DMS79 (cell line): ENCODE measurements around the gene BCL6.

Source experiments
- DNase-seq: peaks from one replicate; lab custom pipeline; 2025; lab: John Stamatoyannopoulos, UW

BCL6 gene

GRCh38 chr3:187759601-187760000 is 14.3 kb upstream of the BCL6 start:
- no peak for DNase-seq

- DNase-seq, result no peak
Observed at GRCh38 chr3:187758318-187758955, 13.2 kb upstream of the BCL6 start.

- DNase-seq, result no peak
Observed at GRCh38 chr3:187753516-187753915, 8.2 kb upstream of the BCL6 start.

GRCh38 chr3:187750513-187751123 is 5.3 kb upstream of the BCL6 start:
- DNase-seq, result peak; percentile 78

- DNase-seq, result peak; percentile 95
Observed at GRCh38 chr3:187750006-187750512, 4.8 kb upstream of the BCL6 start.

GRCh38 chr3:187748050-187748481 is 2.8 kb upstream of the BCL6 start:
- DNase-seq, result peak; percentile 69

- DNase-seq, result no peak
Observed at GRCh38 chr3:187747506-187747905, 2.2 kb upstream of the BCL6 start.

GRCh38 chr3:187746442-187747281 is 1.4 kb upstream of the BCL6 start:
- no peak for DNase-seq

- no peak for DNase-seq
Observed at GRCh38 chr3:187746059-187746441, 782 bp upstream of the BCL6 start.

- no peak for DNase-seq
Observed at GRCh38 chr3:187744169-187745151, 808 bp downstream of the BCL6 start.

GRCh38 chr3:187743195-187744141 is 1.8 kb downstream of the BCL6 start:
- no peak for DNase-seq

GRCh38 chr3:187742351-187743171 is 2.7 kb downstream of the BCL6 start:
- DNase-seq, result peak; percentile 33

- DNase-seq, result peak; percentile 74
Observed at GRCh38 chr3:187741403-187742350, 3.6 kb downstream of the BCL6 start.

GRCh38 chr3:187740421-187741399 is 4.6 kb downstream of the BCL6 start:
- DNase-seq, result peak; percentile 56

GRCh38 chr3:187739561-187740332 is 5.5 kb downstream of the BCL6 start:
- DNase-seq, result peak; percentile 64

GRCh38 chr3:187739094-187739560 is 6.1 kb downstream of the BCL6 start:
- no peak for DNase-seq
